CD14-positive monocyte (primary cell): ENCODE data around the gene MACROD2. TPM values are rescaled to one million over a fixed set of nuclear protein-coding genes. Genes with fewer than 3 reads are reported as not detected.

ENCODE experiments used
- DNase-seq, 3 donors: peaks; one replicate each; pipeline ENCODE4 v3.0.0-alpha.2; 2011 to 2022
- H2AFZ ChIP-seq: 2 replicates; pipeline ENCODE4 v1.6.0; 2012; ENCODE audit warnings: mild to moderate bottlenecking, low read depth, low read length, inconsistent platforms; ENCODE audit not compliant: insufficient read depth, poor library complexity, severe bottlenecking
- H3K27ac ChIP-seq, 2 donors: 1 replicate in 1 of 2; 2 replicates in 1 of 2; pipeline ENCODE4 v1.5.1; 2012 to 2013; ENCODE audit warnings: low read length in 2 of 2, control low read depth in 1 of 2, inconsistent platforms in 1 of 2, low read depth in 1 of 2, mild to moderate bottlenecking in 1 of 2
- H3K27me3 ChIP-seq, 2 donors: one replicate each; pipeline versions ENCODE4 v1.6.0 to v1.6.1; 2011 to 2013; ENCODE audit warnings: low read length in 2 of 2; ENCODE audit not compliant: control insufficient read depth in 2 of 2, insufficient read depth in 2 of 2
- H3K36me3 ChIP-seq, 2 donors: replicated peaks in 1 of 2; 1 replicate in 1 of 2; 2 replicates in 1 of 2; pipeline versions ENCODE4 v1.5.1 to v1.6.1; 2012 to 2013; ENCODE audit warnings: low read length in 2 of 2, control low read depth in 1 of 2, inconsistent platforms in 1 of 2, mild to moderate bottlenecking in 1 of 2; ENCODE audit not compliant: insufficient read depth in 2 of 2, control insufficient read depth in 1 of 2
- H3K4me1 ChIP-seq, 2 donors: 1 replicate in 1 of 2; 2 replicates in 1 of 2; pipeline versions ENCODE4 v1.5.1 to v1.6.1; 2012 to 2013; ENCODE audit warnings: low read length in 2 of 2, control low read depth in 1 of 2, inconsistent platforms in 1 of 2, mild to moderate bottlenecking in 1 of 2, moderate library complexity in 1 of 2; ENCODE audit not compliant: insufficient read depth in 2 of 2, control insufficient read depth in 1 of 2
- H3K4me2 ChIP-seq: replicated peaks from 2 replicates; pipeline ENCODE3; 2012; ENCODE audit warnings: low read length, moderate library complexity, mild to moderate bottlenecking; ENCODE audit not compliant: poor library complexity, severe bottlenecking; ENCODE audit errors: extremely low read depth
- H3K4me3 ChIP-seq, 3 experiments: fragments of 200-600 bp in 1 of 3; sonication (generic) in 1 of 3; replicated peaks in 1 of 3; 1 replicate in 2 of 3; 2 replicates in 1 of 3; pipeline ENCODE4 v1.5.1; 2011 to 2013; ENCODE audit warnings: low read length in 3 of 3, mild to moderate bottlenecking in 3 of 3, control low read depth in 2 of 3, low read depth in 2 of 3, inconsistent platforms in 1 of 3, moderate library complexity in 1 of 3
- H3K79me2 ChIP-seq: 2 replicates; pipeline ENCODE4 v1.6.0; 2012; ENCODE audit warnings: mild to moderate bottlenecking, control low read depth, inconsistent platforms, low read length, moderate library complexity; ENCODE audit not compliant: insufficient read depth
- H3K9ac ChIP-seq: 2 replicates; pipeline ENCODE4 v1.6.0; 2017; ENCODE audit warnings: low read length, mild to moderate bottlenecking; ENCODE audit not compliant: insufficient read depth, poor library complexity, severe bottlenecking
- H3K9me3 ChIP-seq, 2 donors: replicated peaks in 1 of 2; 1 replicate in 1 of 2; 2 replicates in 1 of 2; pipeline versions ENCODE4 v1.5.1 to v1.6.1; 2012 to 2013; ENCODE audit warnings: low read length in 2 of 2, control low read depth in 1 of 2; ENCODE audit not compliant: control insufficient read depth in 1 of 2, insufficient read depth in 1 of 2
- H4K20me1 ChIP-seq: 2 replicates; pipeline ENCODE4 v1.6.0; 2012; ENCODE audit warnings: mild to moderate bottlenecking, low read length, control low read depth, moderate library complexity; ENCODE audit not compliant: insufficient read depth
- H3K27ac Mint-ChIP-seq, 7 donors: one replicate each; pipeline ENCODE4 v1.8.0; 2020; ENCODE audit warnings: mild to moderate bottlenecking in 7 of 7, mixed read lengths in 7 of 7, moderate library complexity in 6 of 7, inconsistent platforms in 2 of 7
- H3K27me3 Mint-ChIP-seq, 3 donors: one replicate each; pipeline ENCODE4 v1.8.0; 2021 to 2022; ENCODE audit warnings: low read depth in 3 of 3, mild to moderate bottlenecking in 3 of 3, mixed read lengths in 3 of 3, moderate library complexity in 3 of 3, inconsistent platforms in 1 of 3
- H3K36me3 Mint-ChIP-seq, 2 donors: one replicate each; pipeline ENCODE4 v1.8.0; 2020; ENCODE audit warnings: mixed read lengths in 2 of 2, inconsistent platforms in 1 of 2, mild to moderate bottlenecking in 1 of 2
- H3K4me1 Mint-ChIP-seq: one replicate; pipeline ENCODE4 v1.8.0; 2020; ENCODE audit warnings: mild to moderate bottlenecking, mixed read lengths
- H3K4me3 Mint-ChIP-seq, 2 donors: one replicate each; pipeline ENCODE4 v1.8.0; 2020; ENCODE audit warnings: mild to moderate bottlenecking in 2 of 2, mixed read lengths in 2 of 2, moderate library complexity in 1 of 2
- H3K9me3 Mint-ChIP-seq, 7 donors: one replicate each; pipeline ENCODE4 v1.8.0; 2020 to 2022; ENCODE audit warnings: mixed read lengths in 7 of 7, mild to moderate bottlenecking in 6 of 7, moderate library complexity in 6 of 7, inconsistent platforms in 2 of 7
- WGBS: methylation state at CpG from one replicate; pipeline ENCODE4 v1.1.5; 2013; ENCODE audit warnings: missing lambda C conversion rate; ENCODE audit not compliant: insufficient coverage; 5-methylcytosine and 5-hydroxymethylcytosine counted together
- intact Hi-C, 2 donors: fragments of 100-400 bp; cut with micrococcal nuclease; formaldehyde crosslinking; loops; one replicate each; pipeline versions ENCODE4 v1.15.0 to v1.15.1; 2023
- polyA plus RNA-seq, 3 donors: library from polyadenylated mRNA; depleted of rRNA in 1 of 3; unstranded in 2 of 3; stranded (reverse) in 1 of 3; fragments of 300-500 nt in 2 of 3; fragments of >200 nt in 1 of 3; fragmentation: Illumina TruSeq in 2 of 3; gene quantifications; 1 replicate in 2 of 3; 2 replicates in 1 of 3; pipeline ENCODE4 v1.2.3, GENCODE V29; 2012 to 2021
- TF ChIP-seq, protein P1 (sequence below): fragments of 200-600 bp; IDR thresholded peaks from one replicate; pipeline ENCODE4 v1.8.0; 2022; ENCODE audit warnings: antibody characterized with exemption, mild to moderate bottlenecking

Gene MACROD2
- polyA plus RNA-seq, 3 donors, result 0.23 TPM; not detected in 2

DNA sequence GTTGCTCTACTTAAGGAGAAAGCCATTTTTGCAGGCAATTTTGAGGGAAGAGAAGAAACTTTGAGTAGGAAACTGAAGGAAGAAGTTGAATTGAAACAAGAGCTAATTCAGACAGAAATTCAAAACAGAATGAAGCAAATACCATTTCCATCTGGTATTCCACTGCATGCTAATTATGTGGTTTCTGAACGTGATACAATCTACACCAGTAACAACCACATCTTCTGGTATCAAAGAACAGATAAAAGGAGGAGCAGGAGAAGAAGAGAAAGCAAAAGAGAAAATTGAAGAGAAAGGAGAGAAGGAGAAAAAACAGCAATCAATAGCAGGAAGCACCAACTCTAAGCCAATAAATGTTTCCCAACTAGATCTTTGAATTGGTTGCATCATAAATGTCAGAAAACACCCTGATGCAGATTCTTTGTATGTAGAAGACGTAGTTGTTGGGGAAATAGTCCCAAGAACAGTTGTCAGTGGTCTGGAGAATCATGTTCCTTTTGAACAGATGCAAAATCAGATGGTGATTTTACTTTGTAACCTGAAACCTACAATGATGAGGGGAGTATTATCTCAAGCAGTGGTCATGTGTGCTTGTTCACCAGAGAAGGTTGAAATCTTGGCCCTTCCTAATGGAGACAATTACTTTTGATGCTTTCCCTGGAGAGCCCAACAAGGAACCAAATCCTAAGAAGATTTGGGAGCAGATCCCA is 132.4 kb downstream of the MACROD2 start:
- no peaks in the 10 kb centered on the region for H4K20me1 ChIP-seq
- no peak overlapping the region for H2AFZ ChIP-seq
- intact Hi-C loops, result no loop called here
- H3K9ac ChIP-seq, result no peak overlapping the region
- no peak overlapping the region for H3K27ac ChIP-seq
- no peaks in the 10 kb centered on the region for H3K79me2 ChIP-seq
- H3K4me2 ChIP-seq, result no peak overlapping the region
- DNase-seq, result no peak
- no peaks in the 10 kb centered on the region for H3K36me3 ChIP-seq
- Mint-ChIP-seq H3K4me3 (no peak overlapping the region), H3K27me3 (peaks cover 0 to 2% (median 0%) of the 10 kb centered on the region in 3 donors), H3K36me3 (no peaks in the 10 kb centered on the region), H3K4me1 (no peaks in the 10 kb centered on the region), H3K27ac (no peak overlapping the region), H3K9me3 (peaks cover 0 to 13% (median 4%) of the 10 kb centered on the region in 7 donors)
- H3K4me1 ChIP-seq, result no peaks in the 10 kb centered on the region
- TF ChIP-seq, protein P1, sequence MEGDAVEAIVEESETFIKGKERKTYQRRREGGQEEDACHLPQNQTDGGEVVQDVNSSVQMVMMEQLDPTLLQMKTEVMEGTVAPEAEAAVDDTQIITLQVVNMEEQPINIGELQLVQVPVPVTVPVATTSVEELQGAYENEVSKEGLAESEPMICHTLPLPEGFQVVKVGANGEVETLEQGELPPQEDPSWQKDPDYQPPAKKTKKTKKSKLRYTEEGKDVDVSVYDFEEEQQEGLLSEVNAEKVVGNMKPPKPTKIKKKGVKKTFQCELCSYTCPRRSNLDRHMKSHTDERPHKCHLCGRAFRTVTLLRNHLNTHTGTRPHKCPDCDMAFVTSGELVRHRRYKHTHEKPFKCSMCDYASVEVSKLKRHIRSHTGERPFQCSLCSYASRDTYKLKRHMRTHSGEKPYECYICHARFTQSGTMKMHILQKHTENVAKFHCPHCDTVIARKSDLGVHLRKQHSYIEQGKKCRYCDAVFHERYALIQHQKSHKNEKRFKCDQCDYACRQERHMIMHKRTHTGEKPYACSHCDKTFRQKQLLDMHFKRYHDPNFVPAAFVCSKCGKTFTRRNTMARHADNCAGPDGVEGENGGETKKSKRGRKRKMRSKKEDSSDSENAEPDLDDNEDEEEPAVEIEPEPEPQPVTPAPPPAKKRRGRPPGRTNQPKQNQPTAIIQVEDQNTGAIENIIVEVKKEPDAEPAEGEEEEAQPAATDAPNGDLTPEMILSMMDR, result no peak
- H3K27me3 ChIP-seq, result no peaks in the 10 kb centered on the region
- WGBS, result 50% methylated on average over 1 of the region's 2 CpGs
- H3K9me3 ChIP-seq, result peaks cover 3% of the 10 kb centered on the region in 2 donors
- no peak overlapping the region for H3K4me3 ChIP-seq

DNA sequence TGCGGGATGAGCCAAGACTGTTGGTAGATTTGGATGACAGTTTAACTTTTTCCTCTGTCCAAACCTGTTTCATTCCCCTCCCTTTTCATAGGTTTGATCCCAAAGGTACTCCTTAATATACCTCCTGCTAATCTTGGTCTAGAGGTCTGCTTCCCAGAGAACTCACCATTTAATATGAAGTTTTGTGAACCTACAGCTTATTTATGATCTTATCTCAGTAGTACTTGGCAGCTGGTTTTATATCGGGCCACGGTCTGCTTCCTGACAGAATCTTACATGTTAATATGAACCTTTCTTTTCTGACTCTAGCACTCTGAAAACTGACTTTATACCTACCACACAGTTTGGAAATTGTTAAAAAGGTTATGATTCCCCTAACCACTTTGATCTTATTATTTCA is 138.7 kb downstream of the MACROD2 start:
- WGBS, result no CpG with 5 or more reads among the region's 3 CpGs
- Mint-ChIP-seq H3K27ac (no peak overlapping the region), H3K36me3 (no peaks in the 10 kb centered on the region), H3K4me3 (no peak overlapping the region), H3K4me1 (no peaks in the 10 kb centered on the region), H3K27me3 (peaks cover 0 to 2% (median 0%) of the 10 kb centered on the region in 3 donors), H3K9me3 (peaks cover 0 to 16% (median 5%) of the 10 kb centered on the region in 7 donors)
- TF ChIP-seq, protein P1, result no peak
- H3K4me2 ChIP-seq, result no peak overlapping the region
- H3K36me3 ChIP-seq, result no peaks in the 10 kb centered on the region
- H2AFZ ChIP-seq, result no peak overlapping the region
- H4K20me1 ChIP-seq, result no peaks in the 10 kb centered on the region
- no peak for DNase-seq
- no peak overlapping the region for H3K27ac ChIP-seq
- H3K27me3 ChIP-seq, result no peaks in the 10 kb centered on the region
- intact Hi-C loops, result no loop called here
- H3K4me3 ChIP-seq, result no peak overlapping the region
- H3K4me1 ChIP-seq, result no peaks in the 10 kb centered on the region
- no peaks in the 10 kb centered on the region for H3K79me2 ChIP-seq
- H3K9ac ChIP-seq, result no peak overlapping the region
- peaks cover 0 to 12% of the 10 kb centered on the region in 2 donors for H3K9me3 ChIP-seq
